HG02885 (cell line): ENCODE results near the gene JAG2.

Experiments
- ATAC-seq: cut with Tn5 transposase; IDR thresholded peaks from one replicate; pipeline ENCODE4 v1.9.1; 2021; ENCODE audit warnings: mild to moderate bottlenecking; ENCODE audit not compliant: unreplicated experiment, poor library complexity

The JAG2 gene

DNA sequence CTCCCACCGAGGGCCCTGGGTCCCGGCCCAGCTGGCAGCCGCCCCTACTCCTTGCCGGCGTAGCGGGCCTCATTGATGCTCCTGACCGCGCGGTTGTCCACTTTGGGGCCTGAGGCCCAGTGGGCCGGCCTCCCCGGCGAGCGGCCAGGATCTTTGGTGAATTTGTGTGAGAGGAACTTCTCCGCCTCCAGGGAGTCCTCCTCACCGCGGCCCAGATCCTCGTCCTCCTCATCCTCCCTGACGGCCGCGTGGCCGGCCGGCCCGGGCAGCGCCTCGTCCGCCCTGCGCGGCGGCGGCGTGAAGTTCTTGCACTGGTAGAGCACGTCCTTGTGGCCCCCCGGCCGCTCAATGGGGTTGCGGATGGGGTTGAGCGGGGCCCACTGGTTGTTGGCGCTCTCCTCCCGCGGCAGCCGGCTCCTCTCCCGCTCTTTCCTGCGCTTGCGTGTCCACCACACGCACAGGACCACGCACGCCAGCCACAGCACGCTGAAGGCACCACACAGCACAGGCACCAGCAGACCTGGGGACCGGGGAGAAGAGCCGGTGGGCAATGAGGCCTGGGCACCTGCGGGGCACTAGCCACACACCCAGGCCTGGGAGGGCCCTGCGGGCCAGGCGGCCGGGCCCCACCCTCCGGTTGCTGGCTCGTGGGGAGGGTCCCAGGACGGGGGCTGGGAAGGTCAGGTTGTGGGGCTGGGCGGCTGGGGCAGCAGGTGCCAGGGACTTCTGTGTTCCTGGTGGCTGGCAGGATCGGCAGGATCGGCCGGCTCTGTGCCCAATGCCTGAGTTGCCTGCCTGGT, 25.7 kb downstream of the JAG2 start:
- ATAC-seq = no peak

DNA sequence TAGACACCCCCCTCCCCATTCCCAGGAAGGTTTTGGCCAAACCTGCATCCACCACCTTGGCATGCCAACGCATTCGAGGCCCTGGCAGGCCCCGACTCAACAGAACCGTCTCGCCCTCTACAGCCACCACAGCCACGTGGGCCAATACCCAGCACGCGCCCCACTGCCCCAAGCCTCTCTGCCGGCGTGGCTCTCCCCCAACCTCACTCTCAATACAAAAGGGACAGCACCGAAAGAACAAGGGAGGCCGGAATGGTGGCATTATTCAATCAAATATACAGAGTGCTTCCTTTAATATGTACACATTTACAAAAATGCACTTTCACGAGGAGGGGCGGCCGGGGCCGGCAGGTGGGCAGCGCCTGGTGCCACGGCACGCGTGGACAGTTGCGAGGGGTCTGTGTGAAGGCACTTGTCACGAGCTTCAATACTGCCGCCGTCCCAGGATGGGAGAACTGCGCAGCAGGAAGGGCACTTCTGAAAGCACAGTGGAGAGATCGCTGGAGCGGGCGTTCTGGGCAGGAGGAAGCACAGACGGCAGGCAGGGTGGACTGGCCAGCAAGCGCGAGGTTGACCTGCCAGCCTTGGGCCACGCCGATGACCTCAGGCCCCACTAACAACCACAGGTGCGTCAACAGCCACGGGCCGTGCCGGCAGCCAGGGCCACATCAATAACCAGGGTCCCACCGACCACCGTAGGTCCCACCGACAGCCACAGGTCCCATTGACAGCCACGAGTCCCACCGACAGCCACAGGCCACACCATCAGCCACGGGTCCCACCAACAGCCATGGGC, 26.9 kb downstream of the JAG2 start:
- ATAC-seq = no peak

DNA sequence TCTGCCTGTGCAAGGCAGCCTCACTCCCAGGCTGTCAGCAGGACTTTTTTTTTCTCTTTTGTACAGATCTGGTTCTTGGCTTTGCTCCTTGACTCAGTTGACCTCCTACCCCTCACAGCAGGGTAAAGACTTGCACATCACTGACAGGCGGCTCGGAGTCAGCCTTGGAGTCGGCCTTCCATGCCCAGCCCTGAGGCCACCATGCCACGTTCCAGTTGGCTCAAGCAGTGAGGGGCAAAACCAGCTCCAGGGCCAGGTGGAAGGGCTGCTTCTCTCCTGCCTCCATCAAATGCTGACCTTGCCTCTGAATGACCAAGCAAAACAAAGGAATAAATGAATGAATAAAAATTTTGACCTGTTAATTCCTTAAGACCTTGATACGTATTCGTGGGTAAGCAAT, 27.6 kb downstream of the JAG2 start:
- no peak for ATAC-seq

DNA sequence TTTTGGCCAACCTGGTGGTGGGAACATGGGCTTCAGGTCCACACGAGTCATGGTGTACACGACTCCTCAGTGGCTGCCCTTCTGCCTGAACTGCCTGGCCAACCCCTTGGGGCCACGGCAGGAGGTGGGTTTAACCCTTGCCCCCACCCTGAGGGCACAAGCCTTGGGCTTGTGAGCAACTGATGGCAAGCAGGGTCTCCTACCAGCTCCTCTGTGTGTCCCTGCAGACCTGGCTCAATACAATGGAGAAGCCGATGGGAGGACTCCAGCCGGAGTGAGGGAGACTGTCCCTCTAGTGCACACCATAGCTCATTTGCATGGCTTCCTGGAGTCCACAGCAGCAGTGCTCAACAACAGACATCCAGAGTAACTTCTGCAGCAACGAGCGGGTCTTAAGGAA, 28.0 kb downstream of the JAG2 start:
- no peak for ATAC-seq

DNA sequence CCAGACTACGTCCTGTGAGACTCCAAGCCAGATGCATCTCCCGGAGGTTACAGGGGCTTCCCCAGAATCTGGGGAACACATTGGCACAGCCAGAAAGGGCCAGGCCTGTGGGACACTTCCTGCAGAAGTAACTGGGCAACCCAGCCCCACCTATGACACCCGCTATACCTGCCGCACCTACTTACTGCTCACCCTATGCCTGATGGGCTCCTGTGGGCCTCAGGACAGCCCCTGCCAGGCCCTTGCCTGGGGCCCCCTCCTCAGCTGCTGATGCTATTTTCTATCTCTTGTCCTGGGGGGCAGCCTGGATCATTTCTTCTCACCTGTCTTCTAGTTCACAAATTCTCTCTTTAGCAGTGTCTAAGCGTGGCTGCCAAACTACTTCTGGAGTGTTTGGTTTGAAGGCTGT, 28.7 kb downstream of the JAG2 start:
- no peak for ATAC-seq

DNA sequence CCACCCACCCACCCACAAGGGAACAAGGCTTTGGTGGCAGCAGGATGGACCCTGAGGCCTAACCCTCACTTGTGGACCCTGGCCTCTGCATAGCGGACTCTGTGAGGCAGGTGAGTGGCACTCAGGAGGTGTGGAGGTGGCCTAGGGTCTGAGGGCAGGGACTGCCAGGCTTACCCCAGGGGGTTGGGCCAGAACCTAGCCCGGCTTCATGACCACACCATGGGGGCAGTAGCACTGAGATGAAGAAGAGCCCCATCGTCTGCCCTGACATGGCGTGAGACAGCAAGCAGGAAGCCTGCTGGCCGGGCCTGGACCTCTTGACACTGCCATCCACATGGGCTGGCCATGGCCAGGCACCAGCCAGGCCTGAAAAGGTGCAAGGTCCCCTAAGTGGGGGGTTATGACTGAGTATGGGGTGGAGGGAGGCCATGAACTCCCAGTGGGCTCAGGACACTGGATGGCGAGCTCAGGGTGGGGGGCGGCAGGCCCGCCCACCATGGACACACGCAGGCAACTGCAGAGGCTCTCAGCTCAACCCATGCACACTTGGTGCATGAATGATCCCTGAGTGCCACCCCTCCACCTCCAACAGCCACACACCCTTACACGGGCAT, 29.3 kb downstream of the JAG2 start:
- no peak for ATAC-seq

DNA sequence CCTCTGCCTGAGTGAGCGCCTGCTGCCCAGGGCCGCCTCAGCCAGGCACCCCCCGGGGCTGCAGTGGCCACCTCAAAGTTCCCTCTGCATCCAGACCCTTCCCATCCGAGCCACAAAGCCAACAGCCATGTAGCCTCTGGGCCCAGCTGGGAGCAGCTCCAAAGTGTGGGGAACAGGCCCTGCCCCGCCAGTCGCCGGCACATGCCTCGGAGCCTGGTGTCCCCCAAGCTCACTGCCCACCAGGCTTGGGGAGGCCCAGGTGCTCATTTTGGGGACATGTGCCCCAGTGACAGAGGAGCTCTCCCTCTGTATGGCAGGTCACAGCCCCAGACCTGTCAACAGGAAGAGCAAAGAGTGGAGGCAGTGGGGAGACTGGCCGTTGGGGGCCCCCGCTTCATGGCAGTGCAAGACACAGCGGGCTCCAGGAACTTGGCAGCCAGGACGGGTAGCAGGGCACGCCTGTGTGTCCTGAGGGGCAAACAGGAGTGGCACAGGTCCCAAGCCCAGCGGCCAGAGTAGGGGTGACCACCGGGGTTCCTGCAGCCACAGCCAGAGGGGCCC, 29.9 kb downstream of the JAG2 start:
- ATAC-seq = no peak

DNA sequence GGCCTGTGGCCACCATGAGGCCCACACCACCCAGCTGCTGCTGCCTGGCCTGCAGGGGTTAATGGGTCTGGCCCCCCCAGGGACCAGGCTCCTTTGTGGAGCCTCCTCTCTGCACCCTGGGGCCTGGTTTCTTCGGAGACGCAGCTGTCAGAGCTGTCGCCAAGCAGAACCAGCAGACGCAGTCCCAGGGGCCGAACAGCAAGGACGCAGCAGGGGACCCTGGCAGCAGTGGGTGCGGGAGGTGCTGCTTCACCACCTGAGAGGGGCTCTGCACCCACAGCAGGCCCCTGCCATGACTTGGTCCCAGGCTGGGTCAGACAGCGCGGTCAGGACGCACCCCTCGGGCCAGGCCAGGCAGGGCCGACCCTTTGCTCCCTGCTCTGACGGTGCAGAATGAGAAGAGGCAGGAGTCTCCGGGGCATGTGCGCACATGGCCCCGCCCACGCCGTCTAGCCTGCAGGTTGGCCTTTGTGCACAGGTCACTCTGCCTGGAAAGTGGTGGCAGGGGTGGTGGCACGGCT, 30.5 kb downstream of the JAG2 start:
- ATAC-seq = no peak

DNA sequence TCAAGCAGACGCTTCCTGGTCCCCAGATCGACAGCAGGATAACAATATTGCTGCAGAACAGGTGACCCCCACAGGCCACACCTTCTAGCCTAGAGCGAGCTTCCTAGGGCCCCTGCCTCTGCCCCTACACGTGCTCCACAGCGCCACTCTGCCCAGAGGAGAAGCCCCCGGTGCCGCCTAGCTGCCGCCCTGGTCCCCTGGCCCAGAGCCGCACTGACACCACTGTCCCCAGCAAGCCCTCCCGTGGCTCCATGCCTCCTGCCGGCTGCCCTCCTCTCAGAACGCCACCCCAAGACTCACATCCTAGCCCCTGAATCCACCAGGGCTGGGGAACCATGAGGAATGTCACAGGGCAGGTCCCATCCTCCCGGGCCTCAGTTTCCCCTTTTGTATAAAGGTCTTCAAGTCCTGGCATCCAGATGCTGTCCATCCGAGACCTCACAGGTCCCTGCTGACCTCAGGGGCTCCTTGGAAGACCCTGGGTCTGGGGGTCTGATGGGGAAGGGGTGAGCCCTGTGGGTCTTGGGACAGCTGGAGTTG, 31.0 kb downstream of the JAG2 start:
- ATAC-seq = no peak

DNA sequence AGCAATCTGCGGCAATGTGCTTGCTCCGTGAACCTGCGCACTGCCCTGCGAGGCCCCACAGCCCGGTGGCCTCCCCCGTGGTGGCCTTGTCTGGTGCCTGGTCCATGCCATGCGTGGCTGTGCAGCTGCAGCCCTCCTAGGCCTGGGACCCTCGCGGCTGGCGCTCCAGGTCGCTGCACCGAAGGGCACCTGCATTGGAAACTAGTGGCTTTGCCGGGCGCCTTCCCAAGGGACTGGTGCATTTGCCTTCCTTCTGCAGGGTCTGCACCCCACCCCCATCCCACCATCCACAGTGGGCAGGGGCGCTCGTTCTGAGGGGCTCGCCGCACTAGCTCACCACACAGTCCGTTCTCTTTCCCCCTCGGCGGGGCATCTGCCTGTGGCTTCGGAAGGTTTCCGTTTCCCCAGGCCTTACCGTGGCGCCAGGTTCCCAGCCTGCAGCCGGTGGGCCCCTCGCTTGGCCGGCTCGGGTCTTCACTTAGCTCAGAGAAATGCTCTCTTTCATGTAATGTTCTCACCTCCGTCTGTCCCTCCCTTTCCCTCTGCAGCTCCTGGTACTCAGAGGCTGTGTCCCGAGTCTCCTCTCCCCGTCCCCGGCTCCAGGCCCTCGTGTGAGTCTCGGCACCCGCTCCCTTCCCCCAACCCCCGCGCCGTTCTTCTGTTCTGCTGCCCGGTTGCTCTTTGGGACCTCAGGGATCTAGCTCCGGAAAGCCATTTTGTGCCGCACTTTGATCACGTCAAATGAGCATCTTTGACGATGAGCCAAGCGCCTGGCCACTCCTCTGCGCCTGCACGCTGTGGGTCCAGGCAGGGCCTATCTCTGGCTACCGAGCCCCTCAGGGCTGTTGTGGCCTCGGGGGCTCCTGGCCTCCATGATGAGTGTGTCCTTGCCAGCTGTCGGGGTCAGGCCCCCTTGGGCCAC, 31.9 kb downstream of the JAG2 start:
- ATAC-seq = no peak

DNA sequence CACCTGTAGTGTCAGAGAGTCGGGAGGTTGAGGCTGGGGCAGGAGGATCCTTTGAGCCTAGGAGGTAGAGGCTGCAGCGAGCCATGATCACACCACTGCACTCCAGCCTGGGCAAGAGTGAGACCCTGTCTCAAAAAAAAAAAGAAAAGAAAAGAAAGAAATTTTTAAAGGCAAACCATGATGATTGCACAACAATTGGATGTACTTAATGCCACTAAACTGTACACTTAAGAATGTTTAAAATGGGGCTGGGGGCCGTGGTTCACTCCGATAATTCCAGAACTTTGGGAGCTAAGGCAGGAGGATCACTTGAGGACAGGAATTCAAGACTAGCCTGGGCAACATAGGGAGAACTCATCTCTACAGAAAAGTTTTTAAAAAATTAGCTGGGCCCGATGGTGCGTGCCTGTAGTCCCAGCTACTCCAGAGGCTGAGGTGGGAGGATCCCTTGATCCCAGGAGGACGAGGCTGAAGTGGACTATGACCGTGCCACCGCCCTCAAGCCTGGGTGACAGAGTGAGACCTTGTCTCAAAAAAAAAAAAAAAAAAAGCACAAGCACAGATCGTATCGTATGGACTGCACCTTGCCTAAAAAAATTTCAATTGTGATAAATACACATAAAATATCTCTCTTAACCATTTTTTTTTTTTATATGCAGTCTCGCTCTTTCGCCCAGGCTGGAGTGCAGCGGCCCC, 32.7 kb downstream of the JAG2 start:
- no peak for ATAC-seq

DNA sequence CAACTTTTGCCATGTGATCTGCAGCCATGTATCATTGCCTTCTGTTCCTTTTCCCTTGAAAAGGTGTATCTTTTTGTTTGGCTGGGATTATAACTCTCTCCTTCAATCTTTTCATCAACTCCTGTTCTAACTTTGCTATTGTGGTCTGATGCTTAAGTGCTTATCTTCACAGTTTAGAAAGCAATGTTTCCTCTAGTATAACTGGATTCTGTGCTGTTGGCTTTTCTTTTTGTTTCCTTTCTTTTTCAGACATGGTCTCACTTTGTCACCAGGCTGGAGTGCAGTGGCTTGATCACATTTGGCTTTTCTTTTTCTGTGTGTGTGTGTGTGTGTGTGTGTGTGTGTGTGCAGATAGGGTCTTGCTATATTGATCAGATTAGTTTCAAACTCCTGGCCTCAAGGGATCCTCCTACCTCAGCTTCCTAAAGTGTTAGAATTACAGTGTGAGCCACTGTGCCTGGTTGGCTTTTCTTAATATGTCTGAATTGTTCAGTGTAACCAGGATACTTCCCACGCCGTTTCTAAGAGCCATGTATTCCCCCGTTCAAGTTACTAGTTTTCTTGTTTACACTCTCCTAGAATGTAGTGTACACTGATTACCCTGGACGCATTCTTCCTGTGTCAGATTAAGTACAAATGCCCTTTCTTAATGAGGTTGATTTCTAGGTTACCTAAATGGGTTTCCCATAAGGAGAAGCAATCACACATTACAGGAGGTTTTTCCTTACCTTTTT, 35.5 kb downstream of the JAG2 start:
- no peak for ATAC-seq

DNA sequence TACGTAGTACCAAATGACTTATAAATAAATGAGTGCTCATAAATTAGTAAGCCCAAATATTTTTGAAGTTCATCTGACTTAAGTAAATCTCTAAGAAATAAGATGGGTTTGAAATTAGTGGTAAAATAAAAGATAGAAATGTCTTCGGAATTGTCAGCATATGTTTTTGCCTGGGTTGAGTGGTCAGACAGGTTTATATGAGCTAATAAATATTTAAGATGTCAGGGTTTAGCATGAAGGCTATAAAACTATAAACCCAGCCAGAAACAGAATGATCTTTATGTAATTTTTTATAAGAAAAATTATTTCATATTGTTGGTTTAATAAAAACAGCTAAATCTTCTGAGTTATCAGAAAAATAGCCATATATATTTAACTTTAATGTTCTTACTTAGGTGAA, 37.3 kb downstream of the JAG2 start:
- no peak for ATAC-seq

DNA sequence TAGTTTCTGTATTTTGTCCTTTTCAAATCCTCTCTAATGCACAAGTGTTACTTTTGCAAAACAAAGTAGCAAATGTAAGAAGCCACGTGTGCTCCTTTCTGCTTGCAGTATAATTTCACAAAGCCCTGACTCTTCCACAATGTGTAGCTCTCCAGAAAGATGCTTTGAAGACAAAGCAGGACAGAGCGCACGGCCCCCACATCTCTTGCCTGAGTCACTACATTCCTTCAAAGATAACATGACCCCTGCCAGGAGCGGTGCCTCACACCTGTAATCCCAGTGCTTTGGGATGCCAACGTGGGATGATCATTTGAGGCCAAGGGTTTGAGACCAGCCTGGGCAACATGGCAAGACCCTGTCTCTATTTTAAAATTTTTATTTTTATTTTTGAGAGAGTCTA, 40.5 kb downstream of the JAG2 start:
- ATAC-seq = no peak

DNA sequence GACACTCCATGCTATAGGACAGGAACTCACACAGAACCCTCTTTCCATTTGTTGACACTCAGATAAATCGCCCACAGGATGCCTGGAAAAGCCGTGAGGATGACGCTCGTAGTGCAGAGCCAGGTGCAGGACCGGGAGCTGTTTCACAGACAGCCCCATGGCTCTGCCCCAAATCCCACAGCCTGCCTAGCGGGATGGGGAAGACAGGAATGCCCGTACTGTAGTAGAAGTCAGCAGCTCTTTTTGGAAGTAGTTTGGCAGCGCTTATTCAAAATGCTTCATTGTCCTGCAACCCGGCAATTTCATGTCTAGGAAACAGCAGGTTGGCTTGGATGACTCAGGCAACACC, 41.6 kb downstream of the JAG2 start:
- no peak for ATAC-seq

DNA sequence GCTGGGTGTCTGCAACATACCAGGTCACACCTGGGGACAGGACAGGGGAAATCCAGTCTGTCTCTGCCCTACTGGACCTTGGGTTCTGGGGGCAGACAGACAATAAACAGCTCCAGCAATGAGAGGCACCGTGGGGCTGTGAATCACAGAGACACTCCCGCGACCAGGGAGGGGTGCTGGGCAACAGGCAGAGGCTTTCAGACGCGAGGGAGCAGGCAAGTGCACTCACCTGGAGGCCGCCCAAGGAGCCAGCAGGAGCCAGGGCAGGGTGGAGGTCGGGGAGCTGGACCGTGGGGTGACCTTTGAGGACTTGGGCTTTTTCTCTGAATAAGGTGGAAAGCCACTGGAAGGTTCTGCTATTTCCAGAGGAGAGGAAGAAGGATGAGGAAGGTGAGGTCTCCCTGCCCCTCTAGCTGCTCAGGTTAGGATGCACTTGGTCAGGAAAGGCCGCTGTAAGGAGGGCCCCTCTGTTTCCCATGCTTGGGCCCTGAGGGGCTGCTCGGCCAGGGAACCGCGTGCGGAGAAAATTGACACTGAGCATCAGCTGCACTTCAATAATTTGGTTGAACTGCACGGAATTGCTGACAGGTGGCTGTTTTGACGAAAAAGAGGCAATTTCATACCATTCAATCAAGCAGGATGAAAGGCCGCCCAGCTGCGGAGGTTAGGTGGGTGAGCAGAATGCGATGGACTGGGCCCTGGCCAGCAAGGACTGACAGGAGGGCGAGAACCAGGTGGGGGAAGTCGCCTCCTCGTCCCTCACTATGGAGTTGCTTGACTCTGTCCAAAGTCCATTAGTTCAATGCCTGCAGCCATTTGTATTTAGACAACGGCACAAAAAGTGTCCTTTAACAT, 42.2 kb downstream of the JAG2 start:
- no peak for ATAC-seq

DNA sequence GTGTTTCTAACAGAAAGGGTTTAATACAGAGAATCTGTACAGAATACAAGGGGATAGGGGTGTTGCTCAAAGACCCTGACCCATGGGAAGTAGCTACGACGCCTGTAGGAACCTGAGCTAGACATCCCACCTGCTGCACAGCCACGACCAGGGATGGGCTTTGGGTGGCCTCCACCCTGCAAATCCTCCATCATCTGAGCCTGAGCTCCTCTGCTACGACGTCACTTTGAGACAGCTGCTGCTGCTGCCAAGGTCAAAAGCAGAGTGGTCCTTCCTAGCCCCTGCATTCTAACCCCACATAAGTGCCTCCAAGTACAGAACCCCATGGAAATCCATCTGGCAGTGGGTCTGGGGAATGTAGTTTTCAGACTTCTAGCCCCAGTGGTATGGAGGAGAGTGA, 43.8 kb downstream of the JAG2 start:
- no peak for ATAC-seq
